ENCODE data around the gene HAVCR2.

Gene HAVCR2

GRCh38 chr5:157045601-157046000 lies 63.2 kb downstream of the HAVCR2 start:
- TF ChIP-seq, protein P1, sequence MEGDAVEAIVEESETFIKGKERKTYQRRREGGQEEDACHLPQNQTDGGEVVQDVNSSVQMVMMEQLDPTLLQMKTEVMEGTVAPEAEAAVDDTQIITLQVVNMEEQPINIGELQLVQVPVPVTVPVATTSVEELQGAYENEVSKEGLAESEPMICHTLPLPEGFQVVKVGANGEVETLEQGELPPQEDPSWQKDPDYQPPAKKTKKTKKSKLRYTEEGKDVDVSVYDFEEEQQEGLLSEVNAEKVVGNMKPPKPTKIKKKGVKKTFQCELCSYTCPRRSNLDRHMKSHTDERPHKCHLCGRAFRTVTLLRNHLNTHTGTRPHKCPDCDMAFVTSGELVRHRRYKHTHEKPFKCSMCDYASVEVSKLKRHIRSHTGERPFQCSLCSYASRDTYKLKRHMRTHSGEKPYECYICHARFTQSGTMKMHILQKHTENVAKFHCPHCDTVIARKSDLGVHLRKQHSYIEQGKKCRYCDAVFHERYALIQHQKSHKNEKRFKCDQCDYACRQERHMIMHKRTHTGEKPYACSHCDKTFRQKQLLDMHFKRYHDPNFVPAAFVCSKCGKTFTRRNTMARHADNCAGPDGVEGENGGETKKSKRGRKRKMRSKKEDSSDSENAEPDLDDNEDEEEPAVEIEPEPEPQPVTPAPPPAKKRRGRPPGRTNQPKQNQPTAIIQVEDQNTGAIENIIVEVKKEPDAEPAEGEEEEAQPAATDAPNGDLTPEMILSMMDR (IDR thresholded peaks at IDR 0.05; ENCODE audit: low read depth, low read length), result no peak

DNA sequence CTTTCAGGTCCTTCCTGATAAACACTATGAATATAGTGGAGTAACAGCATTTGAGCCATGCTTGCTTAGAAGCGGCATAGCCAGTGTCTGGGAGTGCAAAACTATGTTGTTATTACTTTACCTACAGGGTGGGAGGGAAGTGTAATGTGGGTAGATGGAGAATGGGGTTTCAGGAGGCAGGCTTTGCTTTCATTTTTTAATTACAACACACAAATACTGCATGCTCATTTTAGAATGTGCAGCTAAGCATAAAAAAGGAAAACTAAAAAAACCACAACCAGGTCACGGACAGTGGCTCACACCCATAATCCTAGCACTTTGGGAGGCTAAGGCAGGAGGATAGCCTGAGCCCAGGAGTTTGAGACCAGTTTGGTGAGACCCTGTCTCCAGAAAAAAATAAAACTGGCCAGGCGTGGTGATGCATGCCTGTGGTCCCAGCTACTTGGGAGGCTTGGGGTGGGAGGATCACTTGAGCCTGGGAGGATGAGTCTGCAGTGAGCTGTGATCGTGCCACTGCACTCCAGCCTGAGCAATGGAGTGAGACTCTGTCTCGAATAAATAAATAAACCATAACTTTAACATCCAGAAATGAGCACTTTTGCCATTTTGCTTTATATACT lies 70.2 kb downstream of the HAVCR2 start:
- no peak overlapping the region for H3K4me3 ChIP-seq (ENCODE audit: low read depth, low read length)
- TF ChIP-seq, protein P1 (IDR thresholded peaks at IDR 0.05; ENCODE audit: low read depth, low read length), result no peak

More at GRCh38 chr5:157045601-157046000, 63.2 kb downstream of the HAVCR2 start:
- H3K4me3 ChIP-seq (ENCODE audit: low read depth, low read length), result no peak overlapping the region
